LHCN-M2 (cell line): ENCODE measurements around the gene KCNQ1. TPM values are rescaled to one million over a fixed set of nuclear protein-coding genes. Genes with fewer than 3 reads are reported as not detected.
A peak's percentile ranks its signal among the peaks of the same experiment; 100 is the strongest.

Source experiments
- DNase-seq: peaks from one replicate; pipeline ENCODE4 v3.0.0-alpha.2; 2012; ENCODE audit warnings: low read depth
- total RNA-seq: library from RNA; depleted of rRNA; stranded (reverse); fragments of >200 nt; gene quantifications from 2 replicates; pipeline ENCODE4 v1.2.3, GENCODE V29; 2014; rRNA removed

The KCNQ1 gene
- total RNA-seq, 1 experiment from 2014 or later: not detected

DNA sequence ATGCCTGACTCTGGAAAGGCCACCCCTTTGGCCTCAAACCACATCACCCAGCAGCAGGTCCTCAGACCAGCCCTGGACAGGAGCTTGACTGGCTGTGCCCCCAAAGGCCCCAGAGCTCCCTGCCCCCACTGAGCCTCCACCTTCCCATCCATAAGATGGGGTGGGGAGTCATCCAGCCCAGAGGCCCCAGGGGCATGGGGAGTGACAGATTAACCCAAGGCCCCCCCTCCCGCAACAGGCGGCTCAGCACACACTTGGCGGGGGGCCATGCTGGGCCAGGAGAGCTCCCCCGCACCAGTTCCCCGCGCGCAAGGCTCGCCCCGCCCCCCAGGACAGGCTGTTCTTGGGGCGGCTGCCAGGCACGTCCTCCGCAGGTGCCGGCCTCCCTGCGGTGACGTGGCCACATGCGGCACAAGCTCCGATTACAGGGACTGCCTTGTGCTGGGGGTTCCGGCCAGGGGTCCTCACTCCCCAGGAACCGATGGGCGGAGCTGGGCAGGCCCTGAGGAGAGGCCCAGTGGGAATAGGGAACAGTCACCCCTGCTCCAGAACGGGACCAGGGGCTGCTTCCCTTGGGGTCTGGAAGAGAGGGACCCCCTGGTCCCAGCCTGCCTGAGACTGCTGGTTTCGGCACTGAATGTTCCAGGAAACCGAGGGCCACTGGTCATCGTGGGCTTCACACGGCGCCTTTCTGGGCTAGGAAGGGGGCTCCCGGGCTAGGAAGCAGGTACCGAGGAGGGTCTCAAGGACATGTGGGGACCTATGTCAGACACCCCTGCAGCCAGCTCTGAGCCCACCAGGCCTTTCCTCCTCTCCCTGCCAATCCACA lies 445.9 kb downstream of the KCNQ1 start:
- no peak for DNase-seq

DNA sequence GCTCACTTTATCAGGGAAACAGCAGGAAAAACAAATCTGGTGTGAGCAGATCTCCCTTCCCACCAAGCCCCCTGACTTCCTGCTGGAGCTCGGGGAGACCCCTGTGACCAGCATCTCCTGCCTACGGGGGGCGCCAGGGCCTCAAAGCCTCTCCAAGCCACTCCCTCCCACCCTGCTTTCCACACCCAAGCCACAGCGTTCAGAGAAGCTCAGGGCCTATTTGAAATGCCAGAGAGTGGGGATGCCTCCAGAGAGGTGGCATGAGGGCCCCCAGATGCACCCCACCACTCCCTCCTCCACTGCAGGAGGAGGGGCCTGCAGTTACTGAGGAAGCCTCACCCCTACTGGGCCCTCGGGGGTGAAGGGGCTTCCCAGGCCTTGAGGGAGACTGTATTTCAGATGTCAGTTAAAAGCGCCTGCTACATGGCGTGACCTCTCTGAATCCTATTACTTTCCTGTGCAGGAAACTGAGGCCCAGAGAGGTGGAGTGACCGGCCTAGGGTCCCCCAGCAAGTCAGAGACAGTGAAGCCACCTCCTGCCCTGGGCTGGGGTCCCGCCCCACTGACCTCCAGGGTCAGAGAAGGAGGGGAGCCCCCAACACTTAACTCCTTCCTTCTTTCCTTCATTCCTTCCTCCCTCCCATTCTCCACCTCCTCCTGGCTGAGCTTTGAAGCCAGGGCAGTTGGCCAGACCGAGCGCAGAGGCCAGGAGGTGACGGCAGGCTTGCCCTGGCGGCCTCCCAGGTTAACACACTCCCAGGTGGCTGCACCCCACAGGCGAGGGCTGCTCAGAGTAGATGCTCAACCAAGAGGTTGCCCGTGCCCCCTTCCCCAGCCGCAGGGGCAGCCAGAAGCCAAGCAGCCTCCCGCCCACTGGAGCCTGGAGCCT lies 446.8 kb downstream of the KCNQ1 start:
- no peak for DNase-seq

DNA sequence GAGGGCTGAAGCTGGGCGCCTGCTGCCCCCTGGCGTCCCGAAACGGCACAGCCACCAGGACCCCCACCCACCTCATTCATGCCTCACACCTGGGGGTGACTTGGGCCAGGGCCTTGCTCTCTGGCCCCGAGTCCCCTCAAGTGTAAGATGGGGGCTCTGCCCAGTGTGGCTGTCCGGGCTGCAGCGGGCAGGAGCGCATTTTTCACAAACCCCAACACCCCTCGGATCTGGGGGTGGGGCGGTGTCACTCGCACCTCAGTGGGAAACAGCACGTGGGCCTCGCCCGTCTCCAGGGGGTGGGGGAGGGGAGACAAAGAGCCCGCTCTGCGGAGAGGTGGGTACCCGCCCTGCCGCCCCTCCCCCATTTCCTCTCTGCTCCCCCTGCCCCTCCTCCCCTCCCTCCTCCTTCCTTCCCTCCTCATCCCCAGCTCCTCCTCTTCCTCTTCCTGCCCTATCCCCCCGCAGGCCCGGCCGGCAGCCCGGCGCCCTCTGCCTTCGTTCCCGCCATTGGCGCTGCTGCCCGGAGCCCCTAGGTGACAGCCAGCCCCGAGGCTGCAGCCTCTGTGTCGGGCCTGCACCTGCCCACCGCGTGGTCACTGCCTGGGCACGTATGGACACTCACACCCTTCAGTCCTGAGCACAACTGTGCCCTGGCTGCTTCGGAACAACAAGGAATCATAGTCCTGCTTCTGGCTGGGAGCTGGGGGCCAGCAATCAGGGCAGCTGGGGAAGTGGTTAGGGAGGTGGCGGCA lies 447.6 kb downstream of the KCNQ1 start:
- no peak for DNase-seq

DNA sequence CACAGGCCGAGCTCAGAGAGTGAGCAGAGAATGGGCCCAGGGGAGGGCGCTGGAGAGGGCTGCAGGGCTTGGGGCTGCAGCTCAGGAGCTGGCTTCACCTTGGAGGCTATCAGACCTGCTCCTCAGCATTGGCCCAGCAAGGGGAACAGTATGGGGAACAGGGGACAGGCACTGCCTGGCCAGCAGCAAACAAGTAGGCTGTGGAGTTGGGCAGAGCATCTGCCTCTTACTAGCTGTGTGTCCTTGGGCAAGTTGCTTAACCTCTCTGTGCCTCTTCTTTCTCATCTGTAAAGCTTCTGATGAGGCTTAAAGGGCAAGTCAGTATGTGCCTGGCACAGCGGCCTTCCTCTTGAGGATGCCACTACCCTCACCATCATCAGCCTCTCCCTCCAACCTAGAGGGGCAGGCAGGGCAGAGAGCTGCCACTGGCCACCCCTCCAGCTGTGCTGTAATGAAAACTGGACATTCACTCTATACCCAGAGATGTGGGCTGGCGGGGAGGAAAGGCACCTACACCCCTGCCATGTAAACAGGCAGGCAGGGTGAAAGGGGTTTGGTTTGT lies 448.2 kb downstream of the KCNQ1 start:
- no peak for DNase-seq

GRCh38 chr11:2893935-2894334 lies 449.1 kb downstream of the KCNQ1 start:
- no peak for DNase-seq

GRCh38 chr11:2896047-2896446 lies 451.2 kb downstream of the KCNQ1 start:
- DNase-seq: no peak

- DNase-seq: no peak
These were observed 452.2 kb downstream of the KCNQ1 start for GRCh38 chr11:2897048-2897447.

DNA sequence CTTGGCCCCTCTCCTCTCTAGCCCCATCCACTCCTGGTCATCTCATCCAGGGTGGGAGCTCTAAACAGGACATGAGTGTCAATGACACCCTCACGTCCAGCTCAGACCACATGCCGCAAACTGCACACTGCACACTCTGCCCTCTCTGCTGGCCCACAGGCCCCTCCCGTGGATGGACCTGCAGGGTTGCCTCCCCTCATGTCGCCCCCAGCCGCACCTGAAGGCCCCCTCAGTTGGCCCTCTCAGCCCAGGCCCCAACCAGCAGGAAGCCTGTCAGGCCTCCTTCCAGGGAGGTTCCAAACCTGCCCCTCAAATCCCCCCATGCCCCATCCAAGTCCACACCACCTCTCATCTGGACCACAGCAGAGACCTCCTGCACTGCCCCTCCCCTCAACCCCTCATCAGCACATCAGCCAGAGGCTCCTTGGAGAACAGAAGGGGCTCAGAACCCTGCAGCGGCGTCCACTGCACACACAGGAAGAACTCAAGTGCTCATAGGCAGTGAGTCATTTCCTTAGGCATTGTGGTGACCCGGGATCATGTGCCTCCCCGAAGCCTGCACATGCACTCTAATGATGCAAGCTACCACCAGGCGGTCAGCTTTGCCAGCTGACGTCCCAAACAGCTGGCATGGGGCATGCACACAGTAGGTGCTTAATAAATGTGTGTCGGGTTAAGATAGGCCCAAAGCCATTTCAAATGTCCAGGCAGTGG lies 453.7 kb downstream of the KCNQ1 start:
- DNase-seq: peak; percentile 93

Other genes with a start within 250 kb of the KCNQ1 start
- gene ASCL2, start 174.4 kb upstream of the KCNQ1 start, total RNA-seq: not detected in 2 replicates
- not detected in 2 replicates for gene C11orf21, start 143.1 kb upstream of the KCNQ1 start, total RNA-seq
- gene TSPAN32, start 143.0 kb upstream of the KCNQ1 start, total RNA-seq: not detected in 2 replicates
- 265 and 305 TPM in 2 replicates for gene CD81, start 67.7 kb upstream of the KCNQ1 start, total RNA-seq
- 51.6 and 61.5 TPM in 2 replicates for gene TSSC4, start 44.3 kb upstream of the KCNQ1 start, total RNA-seq
- gene TRPM5, start 494 bp upstream of the KCNQ1 start, total RNA-seq: not detected in 2 replicates